ENCODE data around the gene JAK1. TPM values are rescaled to one million over a fixed set of nuclear protein-coding genes. Genes with fewer than 3 reads are reported as not detected.

Gene JAK1
- polyA plus RNA-seq, 2 of the 4 experiments (the other 2 are of a cell fraction): 110 to 159 TPM

GRCh38 chr1:64828829-64829228 is 137.5 kb downstream of the JAK1 start:
- no peak for ATAC-seq
- H3K9me3 ChIP-seq: no peaks in the 10 kb centered on the region
- peaks cover 16% of the 10 kb centered on the region for H3K4me1 ChIP-seq
- no peak overlapping the region for H3K27ac ChIP-seq
- no peak for FAIRE-seq
- H3K4me2 ChIP-seq: no peak overlapping the region
- DNase-seq (ENCODE audit: low read depth in 1 of 2, low spot score in 1 of 2): no peak
- ChIA-PET CTCF (no interaction called here), POLR2A (no interaction called here)
- TF ChIP-seq EHF (CRISPR knock-in tag; IDR thresholded peaks at IDR 0.05): no peak
- TF ChIP-seq, protein P1, sequence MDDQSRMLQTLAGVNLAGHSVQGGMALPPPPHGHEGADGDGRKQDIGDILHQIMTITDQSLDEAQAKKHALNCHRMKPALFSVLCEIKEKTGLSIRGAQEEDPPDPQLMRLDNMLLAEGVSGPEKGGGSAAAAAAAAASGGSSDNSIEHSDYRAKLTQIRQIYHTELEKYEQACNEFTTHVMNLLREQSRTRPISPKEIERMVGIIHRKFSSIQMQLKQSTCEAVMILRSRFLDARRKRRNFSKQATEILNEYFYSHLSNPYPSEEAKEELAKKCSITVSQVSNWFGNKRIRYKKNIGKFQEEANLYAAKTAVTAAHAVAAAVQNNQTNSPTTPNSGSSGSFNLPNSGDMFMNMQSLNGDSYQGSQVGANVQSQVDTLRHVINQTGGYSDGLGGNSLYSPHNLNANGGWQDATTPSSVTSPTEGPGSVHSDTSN (IDR thresholded peaks at IDR 0.05): no peak
- no peak for TF ChIP-seq HOXA7 (CRISPR knock-in tag; IDR thresholded peaks at IDR 0.05)
- no peak for TF ChIP-seq GATA3 (IDR thresholded peaks at IDR 0.05; ENCODE audit: borderline replicate concordance)
- TF ChIP-seq ZSCAN20 (CRISPR knock-in tag; IDR thresholded peaks at IDR 0.05): no peak
- TF ChIP-seq, protein P2, sequence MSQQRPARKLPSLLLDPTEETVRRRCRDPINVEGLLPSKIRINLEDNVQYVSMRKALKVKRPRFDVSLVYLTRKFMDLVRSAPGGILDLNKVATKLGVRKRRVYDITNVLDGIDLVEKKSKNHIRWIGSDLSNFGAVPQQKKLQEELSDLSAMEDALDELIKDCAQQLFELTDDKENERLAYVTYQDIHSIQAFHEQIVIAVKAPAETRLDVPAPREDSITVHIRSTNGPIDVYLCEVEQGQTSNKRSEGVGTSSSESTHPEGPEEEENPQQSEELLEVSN (IDR thresholded peaks at IDR 0.05; ENCODE audit: borderline replicate concordance, low read depth): no peak
- TF ChIP-seq, protein P3, sequence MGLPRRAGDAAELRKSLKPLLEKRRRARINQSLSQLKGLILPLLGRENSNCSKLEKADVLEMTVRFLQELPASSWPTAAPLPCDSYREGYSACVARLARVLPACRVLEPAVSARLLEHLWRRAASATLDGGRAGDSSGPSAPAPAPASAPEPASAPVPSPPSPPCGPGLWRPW (IDR thresholded peaks at IDR 0.05): no peak
- TF ChIP-seq RFX5 (IDR thresholded peaks at IDR 0.05): no peak
- TF ChIP-seq HDAC2 (IDR thresholded peaks at IDR 0.05): no peak
- no peak for TF ChIP-seq JUNB (IDR thresholded peaks at IDR 0.05)
- no peak for TF ChIP-seq MAFK (IDR thresholded peaks at IDR 0.05; ENCODE audit: partially characterized antibody)
- TF ChIP-seq ZNF302 (CRISPR knock-in tag; IDR thresholded peaks at IDR 0.05): no peak
- no peak for TF ChIP-seq HEYL (CRISPR knock-in tag; IDR thresholded peaks at IDR 0.05)
- no peak for TF ChIP-seq ESRRA (IDR thresholded peaks at IDR 0.05; ENCODE audit: borderline replicate concordance, low read length)
- H3K4me3 ChIP-seq: no peak overlapping the region
- 95% methylated on average over 1 of the region's 1 CpG for WGBS (ENCODE audit: missing lambda C conversion rate)

- TF ChIP-seq, protein P4, sequence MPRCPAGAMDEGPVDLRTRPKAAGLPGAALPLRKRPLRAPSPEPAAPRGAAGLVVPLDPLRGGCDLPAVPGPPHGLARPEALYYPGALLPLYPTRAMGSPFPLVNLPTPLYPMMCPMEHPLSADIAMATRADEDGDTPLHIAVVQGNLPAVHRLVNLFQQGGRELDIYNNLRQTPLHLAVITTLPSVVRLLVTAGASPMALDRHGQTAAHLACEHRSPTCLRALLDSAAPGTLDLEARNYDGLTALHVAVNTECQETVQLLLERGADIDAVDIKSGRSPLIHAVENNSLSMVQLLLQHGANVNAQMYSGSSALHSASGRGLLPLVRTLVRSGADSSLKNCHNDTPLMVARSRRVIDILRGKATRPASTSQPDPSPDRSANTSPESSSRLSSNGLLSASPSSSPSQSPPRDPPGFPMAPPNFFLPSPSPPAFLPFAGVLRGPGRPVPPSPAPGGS (IDR thresholded peaks at IDR 0.05): no peak
- TF ChIP-seq MAFK (IDR thresholded peaks at IDR 0.05; ENCODE audit: partially characterized antibody) (no peak), SREBF2 (IDR thresholded peaks at IDR 0.05) (no peak), REST (IDR thresholded peaks at IDR 0.05) (no peak), POLR2AphosphoS2 (conservative IDR thresholded peaks at IDR 0.05; ENCODE audit: low read length) (no peak), TFCP2L1 (CRISPR knock-in tag; IDR thresholded peaks at IDR 0.05) (no peak), EP300 (IDR thresholded peaks at IDR 0.05) (no peak), POLR2A (IDR thresholded peaks at IDR 0.05; ENCODE audit: low read length) (no peak), ZC3H11A (IDR thresholded peaks at IDR 0.05) (no peak), SMC3 (IDR thresholded peaks at IDR 0.05) (no peak), PHF8 (IDR thresholded peaks at IDR 0.05; ENCODE audit: borderline replicate concordance, low read depth) (no peak), RNF2 (IDR thresholded peaks at IDR 0.05; ENCODE audit: borderline replicate concordance, low read depth) (no peak), CBX8 (IDR thresholded peaks at IDR 0.05) (no peak), CEBPB (IDR thresholded peaks at IDR 0.05) (no peak), HOXB5 (CRISPR knock-in tag; IDR thresholded peaks at IDR 0.05) (no peak), HDAC2 (IDR thresholded peaks at IDR 0.05) (no peak), MYC (IDR thresholded peaks at IDR 0.05; ENCODE audit: borderline replicate concordance, low read length) (no peak)
- TF ChIP-seq, protein P2 (IDR thresholded peaks at IDR 0.05; ENCODE audit: borderline replicate concordance, low read depth): no peak
- ChIA-PET POLR2A (no interaction called here), CTCF (interaction anchor here (0.6 to 1.2 kb wide), 4 partner anchors 12 to 558 kb away, joined by 3 to 5 read pairs (median 3); no protein-coding TSS in a partner anchor)
- ATAC-seq: no peak
- DNase-seq (ENCODE audit: low read depth in 1 of 2, low spot score in 1 of 2): no peak
- peaks cover 6% of the 10 kb centered on the region; the same call in 1 of the 3 replicates for H3K4me1 ChIP-seq
- no peak overlapping the region for H3K27ac ChIP-seq
- no peaks in the 10 kb centered on the region for H3K9me3 ChIP-seq
- 85% methylated on average over 5 of the region's 5 CpGs for WGBS (ENCODE audit: missing lambda C conversion rate)
- no peak overlapping the region for H3K4me3 ChIP-seq
- no peak for FAIRE-seq
- H3K4me2 ChIP-seq: no peak overlapping the region
These were observed 139.4 kb downstream of the JAK1 start for GRCh38 chr1:64826991-64827390.
